WTC11 (cell line): ENCODE measurements around the gene VEGFC. TPM values are rescaled to one million over a fixed set of nuclear protein-coding genes. Genes with fewer than 3 reads are reported as not detected.

ENCODE experiments used
- ATAC-seq: fragments of 200-7000 bp; cut with Tn5 transposase; 2 replicates; pipeline ENCODE4 v1.10.0; 2021; ENCODE audit warnings: mild to moderate bottlenecking, moderate library complexity
- CTCF ChIA-PET: fragments of 300-600 bp; sonication (Branson Sonifier 250); formaldehyde crosslinking; loops from one replicate; lab custom pipeline; 2021; ENCODE audit warnings: antibody characterized with exemption; lab: Charles Lee
- POLR2A ChIA-PET: fragments of 350-600 bp; sonication (Branson Sonifier 250); formaldehyde crosslinking; loops from one replicate; lab custom pipeline; 2021; ENCODE audit warnings: antibody characterized with exemption; lab: Charles Lee
- DNase-seq: peaks from one replicate; pipeline ENCODE4 v3.0.0; 2021; ENCODE audit warnings: low spot score
- H3K27ac Mint-ChIP-seq: 2 replicates; pipeline ENCODE4 v1.8.0; 2021; ENCODE audit warnings: mixed read lengths
- H3K27me3 Mint-ChIP-seq: 2 replicates; pipeline ENCODE4 v1.8.0; 2021; ENCODE audit warnings: low read depth, mild to moderate bottlenecking, moderate library complexity, mixed read lengths
- H3K36me3 Mint-ChIP-seq: 2 replicates; pipeline ENCODE4 v1.8.0; 2021; ENCODE audit warnings: mixed read lengths
- H3K4me1 Mint-ChIP-seq: 2 replicates; pipeline ENCODE4 v1.8.0; 2022; ENCODE audit warnings: mixed read lengths
- H3K4me3 Mint-ChIP-seq: 2 replicates; pipeline ENCODE4 v1.8.0; 2021; ENCODE audit warnings: mild to moderate bottlenecking, moderate library complexity, mixed read lengths
- H3K9me3 Mint-ChIP-seq: 2 replicates; pipeline ENCODE4 v1.8.0; 2021; ENCODE audit warnings: mixed read lengths
- ATF6 ChIP-seq: sonication (generic); formaldehyde crosslinking; IDR thresholded peaks from 2 replicates; pipeline ENCODE4 v1.8.1; 2023; ENCODE audit warnings: mild to moderate bottlenecking, missing genetic modification reagents
- E2F4 ChIP-seq: sonication (generic); formaldehyde crosslinking; IDR thresholded peaks from 2 replicates; pipeline ENCODE4 v1.8.1; 2022; ENCODE audit warnings: low read depth, mild to moderate bottlenecking, moderate library complexity, missing genetic modification reagents, borderline replicate concordance
- FOXP1 ChIP-seq: sonication (generic); formaldehyde crosslinking; IDR thresholded peaks from 2 replicates; pipeline ENCODE4 v1.8.0; 2022; ENCODE audit warnings: missing genetic modification reagents, mild to moderate bottlenecking, moderate library complexity, borderline replicate concordance
- IRF1 ChIP-seq: sonication (generic); formaldehyde crosslinking; IDR thresholded peaks from 2 replicates; pipeline ENCODE4 v1.8.0; 2023; ENCODE audit warnings: missing genetic modification reagents
- MAX ChIP-seq: sonication (generic); formaldehyde crosslinking; IDR thresholded peaks from 2 replicates; pipeline ENCODE4 v1.8.0; 2022; ENCODE audit warnings: mild to moderate bottlenecking, missing genetic modification reagents
- NR3C1 ChIP-seq: sonication (generic); formaldehyde crosslinking; conservative IDR thresholded peaks from 2 replicates; pipeline ENCODE4 v1.8.1; 2023; ENCODE audit warnings: low read depth, mild to moderate bottlenecking, missing genetic modification reagents
- PREB ChIP-seq: sonication (generic); formaldehyde crosslinking; IDR thresholded peaks from 2 replicates; pipeline ENCODE4 v1.8.1; 2022; ENCODE audit warnings: mild to moderate bottlenecking, missing genetic modification reagents, moderate library complexity, borderline replicate concordance
- SMAD4 ChIP-seq: sonication (generic); formaldehyde crosslinking; IDR thresholded peaks from 2 replicates; pipeline ENCODE4 v1.8.0; 2022; ENCODE audit warnings: mild to moderate bottlenecking, missing genetic modification reagents
- SOX15 ChIP-seq: fragments of 250-450 bp; sonication (Bioruptor Pico); IDR thresholded peaks from 2 replicates; pipeline ENCODE4 v1.9.0; 2021; ENCODE audit warnings: mild to moderate bottlenecking
- SP1 ChIP-seq: sonication (generic); formaldehyde crosslinking; conservative IDR thresholded peaks from 2 replicates; pipeline ENCODE4 v1.8.1; 2022; ENCODE audit warnings: missing genetic modification reagents
- ZNF121 ChIP-seq: sonication (generic); formaldehyde crosslinking; IDR thresholded peaks from 2 replicates; pipeline ENCODE4 v1.8.0; 2023; ENCODE audit warnings: missing genetic modification reagents
- ZNF232 ChIP-seq: sonication (generic); formaldehyde crosslinking; IDR thresholded peaks from 2 replicates; pipeline ENCODE4 v1.8.0; 2022; ENCODE audit warnings: mild to moderate bottlenecking, missing genetic modification reagents
- ZNF281 ChIP-seq: sonication (generic); formaldehyde crosslinking; IDR thresholded peaks from 2 replicates; pipeline ENCODE4 v1.8.0; 2023; ENCODE audit warnings: mild to moderate bottlenecking, missing genetic modification reagents
- ZNF671 ChIP-seq: fragments of 250-450 bp; sonication (Bioruptor Pico); IDR thresholded peaks from 2 replicates; pipeline ENCODE4 v1.8.0; 2021; ENCODE audit warnings: mild to moderate bottlenecking
- total RNA-seq: library from RNA; stranded (reverse); gene quantifications from 3 replicates; pipeline ENCODE4 v1.2.3, GENCODE V29; 2021

VEGFC gene
- total RNA-seq, 1 experiment from 2014 or later: 0.61 TPM

GRCh38 chr4:176664964-176665363, 127.8 kb downstream of the VEGFC start:
- Mint-ChIP-seq H3K4me1 (no peaks in the 10 kb centered on the region; the same call in 1 of the 2 replicates), H3K9me3 (peaks cover 6% of the 10 kb centered on the region)
- ATAC-seq: no peak

More at GRCh38 chr4:176664964-176665363, 127.8 kb downstream of the VEGFC start:
- ChIA-PET POLR2A (no interaction called here), CTCF (interaction anchor here (0.5 kb wide), 1 partner anchor 663 kb away, joined by 3 read pairs; no protein-coding TSS in a partner anchor)
- DNase-seq: no peak
- H3K27ac Mint-ChIP-seq: no peak overlapping the region
- H3K27me3 Mint-ChIP-seq: no peaks in the 10 kb centered on the region
- H3K36me3 Mint-ChIP-seq: no peaks in the 10 kb centered on the region
- no peak overlapping the region for H3K4me3 Mint-ChIP-seq
- TF ChIP-seq PREB (CRISPR knock-in tag) (no peak), NR3C1 (CRISPR knock-in tag) (no peak), MAX (CRISPR knock-in tag) (no peak), IRF1 (CRISPR knock-in tag) (no peak), ZNF232 (CRISPR knock-in tag) (no peak), FOXP1 (no peak), SMAD4 (CRISPR knock-in tag) (no peak), ATF6 (CRISPR knock-in tag) (no peak), ZNF281 (CRISPR knock-in tag) (no peak), SP1 (CRISPR knock-in tag) (no peak), SOX15 (CRISPR knock-in tag) (no peak), ZNF121 (CRISPR knock-in tag) (no peak), E2F4 (CRISPR knock-in tag) (no peak), ZNF671 (CRISPR knock-in tag) (no peak)
